ENCODE data around the gene NPLOC4. TPM values are rescaled to one million over a fixed set of nuclear protein-coding genes. Genes with fewer than 3 reads are reported as not detected.
A peak's percentile ranks its signal among the peaks of the same experiment; 100 is the strongest.

Gene NPLOC4
- total and polyA plus RNA-seq, 2 of the 13 experiments (the other 11 are each of a cell fraction or from before 2014, with no cell fraction given) = 57.0 to 97.0 TPM

DNA sequence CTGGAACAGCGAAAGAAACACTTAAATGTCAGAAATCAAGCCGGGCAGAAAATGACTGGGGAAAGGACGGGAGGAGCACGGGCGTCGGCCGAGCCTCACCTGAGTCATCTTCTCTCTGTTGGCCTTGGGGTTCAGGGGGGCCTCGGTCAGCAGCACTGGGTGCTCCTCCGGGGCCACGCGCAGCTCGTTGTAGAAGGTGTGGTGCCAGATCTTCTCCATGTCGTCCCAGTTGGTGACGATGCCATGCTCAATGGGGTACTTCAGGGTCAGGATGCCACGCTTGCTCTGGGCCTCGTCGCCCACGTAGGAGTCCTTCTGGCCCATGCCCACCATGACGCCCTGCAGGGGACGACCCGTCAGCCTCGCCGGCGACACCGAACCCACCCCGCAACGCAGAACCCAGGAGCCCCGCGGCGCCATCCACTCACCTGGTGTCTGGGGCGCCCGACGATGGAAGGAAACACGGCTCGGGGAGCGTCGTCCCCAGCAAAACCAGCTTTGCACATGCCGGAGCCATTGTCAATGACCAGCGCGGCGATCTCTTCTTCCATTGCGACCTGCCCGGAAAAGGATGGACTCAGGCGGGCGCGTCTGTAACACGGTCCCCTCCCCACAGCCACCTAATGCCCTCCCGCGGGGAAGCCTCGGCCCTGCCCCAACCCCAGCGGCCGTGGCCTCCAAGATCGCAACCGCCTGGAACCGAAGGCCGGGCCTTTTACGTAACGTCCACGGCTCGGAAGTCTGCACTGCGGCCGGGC lies 124.9 kb downstream of the NPLOC4 start (continued):
- TF ChIP-seq PCBP2 (optimal IDR thresholded peaks at IDR 0.05; ENCODE audit: low read depth, low read length, poor library complexity, severe bottlenecking) (no peak), ZNF264 (CRISPR knock-in tag; IDR thresholded peaks at IDR 0.05) (no peak; the same call in 1 of the 2 replicates), MAFG (CRISPR knock-in tag; IDR thresholded peaks at IDR 0.05) (no peak), CENPT (CRISPR knock-in tag; IDR thresholded peaks at IDR 0.05; ENCODE audit: low read depth) (no peak), ZNF577 (CRISPR knock-in tag; IDR thresholded peaks at IDR 0.05; ENCODE audit: borderline replicate concordance, low read depth) (no peak), ZSCAN21 (CRISPR knock-in tag; IDR thresholded peaks at IDR 0.05; ENCODE audit: borderline replicate concordance) (no peak; the same call in 1 of the 2 replicates), MED13 (CRISPR knock-in tag; IDR thresholded peaks at IDR 0.05) (no peak; the same call in 1 of the 2 replicates), NCOA5 (CRISPR knock-in tag; IDR thresholded peaks at IDR 0.05) (no peak), GATAD2A (CRISPR knock-in tag; IDR thresholded peaks at IDR 0.05) (peak; percentile 3; the same call in 1 of the 2 replicates), ZNF660 (CRISPR knock-in tag; IDR thresholded peaks at IDR 0.05; ENCODE audit: borderline replicate concordance, low read depth) (no peak; the same call in 1 of the 2 replicates), ZNF670 (CRISPR knock-in tag; IDR thresholded peaks at IDR 0.05; ENCODE audit: borderline replicate concordance) (no peak), ZNF570 (CRISPR knock-in tag; IDR thresholded peaks at IDR 0.05; ENCODE audit: borderline replicate concordance) (no peak), GATAD1 (CRISPR knock-in tag; IDR thresholded peaks at IDR 0.05) (no peak), ZFX (CRISPR knock-in tag; IDR thresholded peaks at IDR 0.05; ENCODE audit: low read depth) (no peak), KMT2B (CRISPR knock-in tag; IDR thresholded peaks at IDR 0.05) (no peak; the same call in 1 of the 2 replicates), ATRX (CRISPR knock-in tag; IDR thresholded peaks at IDR 0.05; ENCODE audit: borderline replicate concordance) (no peak)
- TF ChIP-seq, protein P1, sequence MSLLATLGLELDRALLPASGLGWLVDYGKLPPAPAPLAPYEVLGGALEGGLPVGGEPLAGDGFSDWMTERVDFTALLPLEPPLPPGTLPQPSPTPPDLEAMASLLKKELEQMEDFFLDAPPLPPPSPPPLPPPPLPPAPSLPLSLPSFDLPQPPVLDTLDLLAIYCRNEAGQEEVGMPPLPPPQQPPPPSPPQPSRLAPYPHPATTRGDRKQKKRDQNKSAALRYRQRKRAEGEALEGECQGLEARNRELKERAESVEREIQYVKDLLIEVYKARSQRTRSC (CRISPR knock-in tag; IDR thresholded peaks at IDR 0.05; ENCODE audit: low read depth) = no peak; the same call in 1 of the 2 replicates
- TF ChIP-seq, protein P2, sequence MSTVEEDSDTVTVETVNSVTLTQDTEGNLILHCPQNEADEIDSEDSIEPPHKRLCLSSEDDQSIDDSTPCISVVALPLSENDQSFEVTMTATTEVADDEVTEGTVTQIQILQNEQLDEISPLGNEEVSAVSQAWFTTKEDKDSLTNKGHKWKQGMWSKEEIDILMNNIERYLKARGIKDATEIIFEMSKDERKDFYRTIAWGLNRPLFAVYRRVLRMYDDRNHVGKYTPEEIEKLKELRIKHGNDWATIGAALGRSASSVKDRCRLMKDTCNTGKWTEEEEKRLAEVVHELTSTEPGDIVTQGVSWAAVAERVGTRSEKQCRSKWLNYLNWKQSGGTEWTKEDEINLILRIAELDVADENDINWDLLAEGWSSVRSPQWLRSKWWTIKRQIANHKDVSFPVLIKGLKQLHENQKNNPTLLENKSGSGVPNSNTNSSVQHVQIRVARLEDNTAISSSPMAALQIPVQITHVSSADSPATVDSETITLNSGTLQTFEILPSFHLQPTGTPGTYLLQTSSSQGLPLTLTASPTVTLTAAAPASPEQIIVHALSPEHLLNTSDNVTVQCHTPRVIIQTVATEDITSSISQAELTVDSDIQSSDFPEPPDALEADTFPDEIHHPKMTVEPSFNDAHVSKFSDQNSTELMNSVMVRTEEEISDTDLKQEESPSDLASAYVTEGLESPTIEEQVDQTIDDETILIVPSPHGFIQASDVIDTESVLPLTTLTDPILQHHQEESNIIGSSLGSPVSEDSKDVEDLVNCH (CRISPR knock-in tag; IDR thresholded peaks at IDR 0.05) = no peak
- TF ChIP-seq, protein P3, sequence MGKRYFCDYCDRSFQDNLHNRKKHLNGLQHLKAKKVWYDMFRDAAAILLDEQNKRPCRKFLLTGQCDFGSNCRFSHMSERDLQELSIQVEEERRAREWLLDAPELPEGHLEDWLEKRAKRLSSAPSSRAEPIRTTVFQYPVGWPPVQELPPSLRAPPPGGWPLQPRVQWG (CRISPR knock-in tag; IDR thresholded peaks at IDR 0.05; ENCODE audit: borderline replicate concordance, low read depth) = no peak
- TF ChIP-seq, protein P4, sequence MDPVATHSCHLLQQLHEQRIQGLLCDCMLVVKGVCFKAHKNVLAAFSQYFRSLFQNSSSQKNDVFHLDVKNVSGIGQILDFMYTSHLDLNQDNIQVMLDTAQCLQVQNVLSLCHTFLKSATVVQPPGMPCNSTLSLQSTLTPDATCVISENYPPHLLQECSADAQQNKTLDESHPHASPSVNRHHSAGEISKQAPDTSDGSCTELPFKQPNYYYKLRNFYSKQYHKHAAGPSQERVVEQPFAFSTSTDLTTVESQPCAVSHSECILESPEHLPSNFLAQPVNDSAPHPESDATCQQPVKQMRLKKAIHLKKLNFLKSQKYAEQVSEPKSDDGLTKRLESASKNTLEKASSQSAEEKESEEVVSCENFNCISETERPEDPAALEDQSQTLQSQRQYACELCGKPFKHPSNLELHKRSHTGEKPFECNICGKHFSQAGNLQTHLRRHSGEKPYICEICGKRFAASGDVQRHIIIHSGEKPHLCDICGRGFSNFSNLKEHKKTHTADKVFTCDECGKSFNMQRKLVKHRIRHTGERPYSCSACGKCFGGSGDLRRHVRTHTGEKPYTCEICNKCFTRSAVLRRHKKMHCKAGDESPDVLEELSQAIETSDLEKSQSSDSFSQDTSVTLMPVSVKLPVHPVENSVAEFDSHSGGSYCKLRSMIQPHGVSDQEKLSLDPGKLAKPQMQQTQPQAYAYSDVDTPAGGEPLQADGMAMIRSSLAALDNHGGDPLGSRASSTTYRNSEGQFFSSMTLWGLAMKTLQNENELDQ (CRISPR knock-in tag; IDR thresholded peaks at IDR 0.05; ENCODE audit: borderline replicate concordance) = no peak
- TF ChIP-seq, protein P5, sequence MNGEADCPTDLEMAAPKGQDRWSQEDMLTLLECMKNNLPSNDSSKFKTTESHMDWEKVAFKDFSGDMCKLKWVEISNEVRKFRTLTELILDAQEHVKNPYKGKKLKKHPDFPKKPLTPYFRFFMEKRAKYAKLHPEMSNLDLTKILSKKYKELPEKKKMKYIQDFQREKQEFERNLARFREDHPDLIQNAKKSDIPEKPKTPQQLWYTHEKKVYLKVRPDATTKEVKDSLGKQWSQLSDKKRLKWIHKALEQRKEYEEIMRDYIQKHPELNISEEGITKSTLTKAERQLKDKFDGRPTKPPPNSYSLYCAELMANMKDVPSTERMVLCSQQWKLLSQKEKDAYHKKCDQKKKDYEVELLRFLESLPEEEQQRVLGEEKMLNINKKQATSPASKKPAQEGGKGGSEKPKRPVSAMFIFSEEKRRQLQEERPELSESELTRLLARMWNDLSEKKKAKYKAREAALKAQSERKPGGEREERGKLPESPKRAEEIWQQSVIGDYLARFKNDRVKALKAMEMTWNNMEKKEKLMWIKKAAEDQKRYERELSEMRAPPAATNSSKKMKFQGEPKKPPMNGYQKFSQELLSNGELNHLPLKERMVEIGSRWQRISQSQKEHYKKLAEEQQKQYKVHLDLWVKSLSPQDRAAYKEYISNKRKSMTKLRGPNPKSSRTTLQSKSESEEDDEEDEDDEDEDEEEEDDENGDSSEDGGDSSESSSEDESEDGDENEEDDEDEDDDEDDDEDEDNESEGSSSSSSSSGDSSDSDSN (CRISPR knock-in tag; IDR thresholded peaks at IDR 0.05) = peak; percentile 62; the same call in 1 of the 2 replicates

Data from HepG2 (cell line).